DND-41 (cell line): Measurements from ENCODE around the gene SLC4A5.

Experiments
- EZH2 ChIP-seq: IDR thresholded peaks from 3 replicates; pipeline ENCODE4 v1.6.1; 2012; ENCODE audit warnings: borderline replicate concordance, low read depth, mild to moderate bottlenecking, moderate library complexity, low read length, inconsistent platforms; ENCODE audit not compliant: severe bottlenecking
- TF ChIP-seq, protein P1 (sequence below): IDR thresholded peaks from 2 replicates; pipeline ENCODE4 v1.5.1; 2012; ENCODE audit warnings: borderline replicate concordance, low read length, moderate library complexity, mild to moderate bottlenecking; ENCODE audit not compliant: poor library complexity, severe bottlenecking; ENCODE audit errors: extremely low read depth

DNA sequence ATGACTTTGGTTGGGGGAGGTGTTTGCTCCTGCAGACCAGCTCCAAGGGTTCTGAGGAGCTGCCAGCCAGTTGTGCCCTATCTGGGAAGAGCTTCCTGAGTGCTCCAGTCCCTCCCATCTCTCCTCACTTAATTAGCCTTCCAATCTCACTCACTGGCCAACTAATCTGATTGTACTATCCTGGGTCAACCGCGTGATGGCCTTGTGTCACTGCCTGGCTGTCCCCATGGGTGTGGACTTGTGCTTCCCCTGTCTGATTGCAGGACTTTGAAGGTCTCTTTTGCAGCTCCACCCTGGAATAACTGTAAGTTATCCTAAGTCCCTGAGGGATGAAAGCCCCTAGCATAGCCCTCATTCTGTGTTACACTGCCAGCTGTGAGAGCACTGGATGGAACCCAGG is 65.0 kb downstream of the SLC4A5 start:
- TF ChIP-seq, protein P1, sequence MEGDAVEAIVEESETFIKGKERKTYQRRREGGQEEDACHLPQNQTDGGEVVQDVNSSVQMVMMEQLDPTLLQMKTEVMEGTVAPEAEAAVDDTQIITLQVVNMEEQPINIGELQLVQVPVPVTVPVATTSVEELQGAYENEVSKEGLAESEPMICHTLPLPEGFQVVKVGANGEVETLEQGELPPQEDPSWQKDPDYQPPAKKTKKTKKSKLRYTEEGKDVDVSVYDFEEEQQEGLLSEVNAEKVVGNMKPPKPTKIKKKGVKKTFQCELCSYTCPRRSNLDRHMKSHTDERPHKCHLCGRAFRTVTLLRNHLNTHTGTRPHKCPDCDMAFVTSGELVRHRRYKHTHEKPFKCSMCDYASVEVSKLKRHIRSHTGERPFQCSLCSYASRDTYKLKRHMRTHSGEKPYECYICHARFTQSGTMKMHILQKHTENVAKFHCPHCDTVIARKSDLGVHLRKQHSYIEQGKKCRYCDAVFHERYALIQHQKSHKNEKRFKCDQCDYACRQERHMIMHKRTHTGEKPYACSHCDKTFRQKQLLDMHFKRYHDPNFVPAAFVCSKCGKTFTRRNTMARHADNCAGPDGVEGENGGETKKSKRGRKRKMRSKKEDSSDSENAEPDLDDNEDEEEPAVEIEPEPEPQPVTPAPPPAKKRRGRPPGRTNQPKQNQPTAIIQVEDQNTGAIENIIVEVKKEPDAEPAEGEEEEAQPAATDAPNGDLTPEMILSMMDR: no peak
- no peak for TF ChIP-seq EZH2
